Measurements from ENCODE around the gene DLG2.

GRCh38 chr11:85531191-85531897, 95.8 kb downstream of the DLG2 start:
- TF ChIP-seq CTCF (IDR thresholded peaks at IDR 0.05; ENCODE audit: insufficient read depth, low read length) (no peak), REST (IDR thresholded peaks at IDR 0.05; ENCODE audit: insufficient replicate concordance, low read depth) (no peak)
